GM12878 (cell line): ENCODE measurements around the gene CCBE1. TPM values are rescaled to one million over a fixed set of nuclear protein-coding genes. Genes with fewer than 3 reads are reported as not detected.

Experiments
- ASH2L ChIP-seq: fragments of 300-600, 200-600 bp; sonication (generic); IDR thresholded peaks from 2 replicates; pipeline ENCODE4 v1.6.1; 2017; ENCODE audit warnings: low read depth, mild to moderate bottlenecking, borderline replicate concordance
- ATF3 ChIP-seq: IDR thresholded peaks from 2 replicates; pipeline ENCODE4 v1.6.1; 2011; ENCODE audit warnings: low read depth, mild to moderate bottlenecking, low read length, moderate library complexity, borderline replicate concordance; ENCODE audit errors: extremely low read depth
- CUX1 ChIP-seq: IDR thresholded peaks from 2 replicates; pipeline ENCODE4 v1.6.1; 2012; ENCODE audit warnings: improper control_type of control experiment, low read depth, low read length; ENCODE audit not compliant: insufficient replicate concordance
- E2F4 ChIP-seq: IDR thresholded peaks from 2 replicates; pipeline ENCODE4 v1.6.1; 2012; ENCODE audit warnings: low read depth, low read length, improper control_type of control experiment
- ETV6 ChIP-seq, 2 experiments: fragments of 450-650 bp in 1 of 2; IDR thresholded peaks in 1 of 2; conservative IDR thresholded peaks in 1 of 2; 2 replicates each; pipeline ENCODE4 v1.6.1; 2014; ENCODE audit warnings: antibody characterized with exemption in 1 of 2, borderline replicate concordance in 1 of 2, low read depth in 1 of 2, mild to moderate bottlenecking in 1 of 2, moderate library complexity in 1 of 2
- EZH2 ChIP-seq: IDR thresholded peaks from 2 replicates; pipeline ENCODE4 v1.6.1; 2012; ENCODE audit warnings: low read depth, mild to moderate bottlenecking, control low read depth, inconsistent platforms, low read length, borderline replicate concordance; ENCODE audit not compliant: control insufficient read depth
- HDGF ChIP-seq: fragments of 450-650 bp; IDR thresholded peaks from 2 replicates; pipeline ENCODE4 v1.6.1; 2016; ENCODE audit warnings: antibody characterized with exemption
- KLF5 ChIP-seq: fragments of 450-650 bp; IDR thresholded peaks from 2 replicates; pipeline ENCODE4 v1.6.1; 2014; ENCODE audit warnings: mild to moderate bottlenecking; ENCODE audit not compliant: partially characterized antibody
- RELB ChIP-seq: fragments of 450-650 bp; IDR thresholded peaks from 2 replicates; pipeline ENCODE4 v1.6.1; 2017; ENCODE audit warnings: low read depth, mild to moderate bottlenecking, moderate library complexity
- SIN3A ChIP-seq: IDR thresholded peaks from 2 replicates; pipeline ENCODE4 v1.6.1; 2012; ENCODE audit warnings: low read depth, low read length, improper control_type of control experiment
- SREBF1 ChIP-seq: IDR thresholded peaks from 2 replicates; pipeline ENCODE4 v1.6.1; 2012; ENCODE audit warnings: mild to moderate bottlenecking, low read length
- SUPT20H ChIP-seq: IDR thresholded peaks from 2 replicates; pipeline ENCODE4 v1.6.1; 2011; ENCODE audit warnings: low read depth, mild to moderate bottlenecking, low read length, moderate library complexity, borderline replicate concordance; ENCODE audit not compliant: control insufficient read depth
- TCF12 ChIP-seq: IDR thresholded peaks from 2 replicates; pipeline ENCODE4 v1.6.1; 2011; ENCODE audit warnings: low read depth, mild to moderate bottlenecking, low read length
- WRNIP1 ChIP-seq: IDR thresholded peaks from 2 replicates; pipeline ENCODE4 v1.6.1; 2011; ENCODE audit warnings: low read depth, low read length, improper control_type of control experiment, borderline replicate concordance
- polyA plus RNA-seq, 11 experiments: library from polyadenylated mRNA; depleted of rRNA in 4 of 11; unstranded in 6 of 11; stranded (reverse) in 5 of 11; fragments of >200 nt; fragmentation: Nextera tagmentation in 4 of 11; fragmentation: Illumina TruSeq in 1 of 11; extraction: Ambion mirVana in 4 of 11; extraction: Trizol in 1 of 11; gene quantifications; 1 replicate in 1 of 11; 2 replicates in 10 of 11; pipeline versions ENCODE4 v1.2.1 to v1.2.3, GENCODE V29; 2011 to 2016; ENCODE audit warnings: inconsistent platforms in 2 of 11, missing spikeins in 2 of 11, low read depth in 1 of 11
- total RNA-seq, 4 experiments: library from RNA; depleted of rRNA in 3 of 4; stranded (reverse); fragments of >200 nt in 3 of 4; fragmentation: Illumina TruSeq in 1 of 4; extraction: Trizol in 1 of 4; gene quantifications; 2 replicates each; pipeline versions ENCODE4 v1.2.1 to v1.2.3, GENCODE V29; 2013 to 2021

CCBE1 gene
- total and polyA plus RNA-seq, 10 of the 15 experiments (the other 5 are each of a cell fraction or from before 2014, with no cell fraction given) = 0.03 to 0.49 (median 0.04) TPM; not detected in 7

- no peak for TF ChIP-seq CUX1
- TF ChIP-seq EZH2 = no peak
- no peak for TF ChIP-seq SIN3A
- no peak for TF ChIP-seq TCF12
- TF ChIP-seq WRNIP1 = no peak
- no peak for TF ChIP-seq ETV6 (conservative IDR thresholded peaks at IDR 0.05 in 1 of 2, IDR thresholded peaks at IDR 0.05 in 1 of 2; ENCODE audit: borderline replicate concordance in 1 of 2, low read depth in 1 of 2)
- TF ChIP-seq RELB = no peak
- TF ChIP-seq HDGF = no peak
- no peak for TF ChIP-seq ASH2L
- no peak for TF ChIP-seq SREBF1
- no peak for TF ChIP-seq E2F4
- no peak for TF ChIP-seq SUPT20H
- no peak for TF ChIP-seq ATF3
- TF ChIP-seq KLF5 = no peak
Observed at GRCh38 chr18:59423259-59423658, 274.0 kb downstream of the CCBE1 start (continued).
